GM15510 (cell line): ENCODE results near the gene RSPH3.

Experiments used
- POLR2A ChIP-seq: IDR thresholded peaks from 3 replicates; pipeline ENCODE4 v1.6.1; 2011; ENCODE audit warnings: borderline replicate concordance; ENCODE audit not compliant: insufficient read length; ENCODE audit errors: extremely low read depth

The RSPH3 gene

GRCh38 chr6:159002432-159003155, 2.6 kb upstream of the RSPH3 start:
- no peak for TF ChIP-seq POLR2A

- TF ChIP-seq POLR2A = no peak
These were observed 792 bp downstream of the RSPH3 start for GRCh38 chr6:158999154-158999665.

GRCh38 chr6:158996856-158997255, 3.1 kb downstream of the RSPH3 start:
- TF ChIP-seq POLR2A = no peak

GRCh38 chr6:158993639-158994038, 6.4 kb downstream of the RSPH3 start:
- no peak for TF ChIP-seq POLR2A

- no peak for TF ChIP-seq POLR2A
These were observed 8.8 kb downstream of the RSPH3 start for GRCh38 chr6:158991017-158991723.

GRCh38 chr6:158988477-158988876, 11.5 kb downstream of the RSPH3 start:
- TF ChIP-seq POLR2A = no peak

- TF ChIP-seq POLR2A = no peak
These were observed 12.3 kb downstream of the RSPH3 start for GRCh38 chr6:158987657-158988056.

GRCh38 chr6:158978757-158979156, 21.2 kb downstream of the RSPH3 start:
- TF ChIP-seq POLR2A = no peak

- TF ChIP-seq POLR2A = no peak
These were observed 22.6 kb downstream of the RSPH3 start for GRCh38 chr6:158977382-158977781.

GRCh38 chr6:158972241-158973233, 27.5 kb downstream of the RSPH3 start:
- TF ChIP-seq POLR2A = no peak

GRCh38 chr6:158970640-158971275, 29.2 kb downstream of the RSPH3 start:
- TF ChIP-seq POLR2A = no peak

- TF ChIP-seq POLR2A = no peak
These were observed 30.9 kb downstream of the RSPH3 start for GRCh38 chr6:158969148-158969547.

GRCh38 chr6:158963020-158963808, 36.8 kb downstream of the RSPH3 start:
- no peak for TF ChIP-seq POLR2A
